Measurements from ENCODE around the gene GCGR. TPM values are rescaled to one million over a fixed set of nuclear protein-coding genes. Genes with fewer than 3 reads are reported as not detected.

GCGR gene
- total and polyA plus RNA-seq, 2 of the 13 experiments (the other 11 are each of a cell fraction or from before 2014, with no cell fraction given) = 0.04 to 0.13 TPM

GRCh38 chr17:81833160-81833920 is 29.4 kb downstream of the GCGR start, which contains the start of gene MCRIP1 (continued):
- TF ChIP-seq ZNF646 (CRISPR knock-in tag; IDR thresholded peaks at IDR 0.05) (no peak), ZNF780A (CRISPR knock-in tag; IDR thresholded peaks at IDR 0.05) (peak; percentile 71; the same call in 1 of the 2 replicates), ZMYM2 (CRISPR knock-in tag; IDR thresholded peaks at IDR 0.05) (no peak), TCF7 (IDR thresholded peaks at IDR 0.05; ENCODE audit: low read depth) (peak; percentile 52), ZFYVE20 (CRISPR knock-in tag; IDR thresholded peaks at IDR 0.05; ENCODE audit: borderline replicate concordance, low read depth) (0 out of 2 replicates have a peak, but pooled peaks have one; percentile 89), DNMT3B (CRISPR knock-in tag; conservative IDR thresholded peaks at IDR 0.05) (no peak; the same call in 1 of the 2 replicates), ZNF30 (CRISPR knock-in tag; IDR thresholded peaks at IDR 0.05) (peak; percentile 97), NR2C2 (CRISPR knock-in tag; IDR thresholded peaks at IDR 0.05; ENCODE audit: borderline replicate concordance) (peak; percentile 94), NR2F2 (IDR thresholded peaks at IDR 0.05; ENCODE audit: borderline replicate concordance, low read depth) (peak; percentile 92), ZMYM3 (CRISPR knock-in tag; IDR thresholded peaks at IDR 0.05) (no peak), ZNF484 (CRISPR knock-in tag; IDR thresholded peaks at IDR 0.05; ENCODE audit: borderline replicate concordance, low read depth) (no peak; the same call in 1 of the 2 replicates), ELF1 (CRISPR knock-in tag; IDR thresholded peaks at IDR 0.05) (0 out of 2 replicates have a peak, but pooled peaks have one; percentile 24), KMT2B (CRISPR knock-in tag; IDR thresholded peaks at IDR 0.05) (peak; percentile 23; the same call in 1 of the 2 replicates)
- TF ChIP-seq, protein P1, sequence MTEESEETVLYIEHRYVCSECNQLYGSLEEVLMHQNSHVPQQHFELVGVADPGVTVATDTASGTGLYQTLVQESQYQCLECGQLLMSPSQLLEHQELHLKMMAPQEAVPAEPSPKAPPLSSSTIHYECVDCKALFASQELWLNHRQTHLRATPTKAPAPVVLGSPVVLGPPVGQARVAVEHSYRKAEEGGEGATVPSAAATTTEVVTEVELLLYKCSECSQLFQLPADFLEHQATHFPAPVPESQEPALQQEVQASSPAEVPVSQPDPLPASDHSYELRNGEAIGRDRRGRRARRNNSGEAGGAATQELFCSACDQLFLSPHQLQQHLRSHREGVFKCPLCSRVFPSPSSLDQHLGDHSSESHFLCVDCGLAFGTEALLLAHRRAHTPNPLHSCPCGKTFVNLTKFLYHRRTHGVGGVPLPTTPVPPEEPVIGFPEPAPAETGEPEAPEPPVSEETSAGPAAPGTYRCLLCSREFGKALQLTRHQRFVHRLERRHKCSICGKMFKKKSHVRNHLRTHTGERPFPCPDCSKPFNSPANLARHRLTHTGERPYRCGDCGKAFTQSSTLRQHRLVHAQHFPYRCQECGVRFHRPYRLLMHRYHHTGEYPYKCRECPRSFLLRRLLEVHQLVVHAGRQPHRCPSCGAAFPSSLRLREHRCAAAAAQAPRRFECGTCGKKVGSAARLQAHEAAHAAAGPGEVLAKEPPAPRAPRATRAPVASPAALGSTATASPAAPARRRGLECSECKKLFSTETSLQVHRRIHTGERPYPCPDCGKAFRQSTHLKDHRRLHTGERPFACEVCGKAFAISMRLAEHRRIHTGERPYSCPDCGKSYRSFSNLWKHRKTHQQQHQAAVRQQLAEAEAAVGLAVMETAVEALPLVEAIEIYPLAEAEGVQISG (CRISPR knock-in tag; IDR thresholded peaks at IDR 0.05) = peak; percentile 80
- TF ChIP-seq, protein P2, sequence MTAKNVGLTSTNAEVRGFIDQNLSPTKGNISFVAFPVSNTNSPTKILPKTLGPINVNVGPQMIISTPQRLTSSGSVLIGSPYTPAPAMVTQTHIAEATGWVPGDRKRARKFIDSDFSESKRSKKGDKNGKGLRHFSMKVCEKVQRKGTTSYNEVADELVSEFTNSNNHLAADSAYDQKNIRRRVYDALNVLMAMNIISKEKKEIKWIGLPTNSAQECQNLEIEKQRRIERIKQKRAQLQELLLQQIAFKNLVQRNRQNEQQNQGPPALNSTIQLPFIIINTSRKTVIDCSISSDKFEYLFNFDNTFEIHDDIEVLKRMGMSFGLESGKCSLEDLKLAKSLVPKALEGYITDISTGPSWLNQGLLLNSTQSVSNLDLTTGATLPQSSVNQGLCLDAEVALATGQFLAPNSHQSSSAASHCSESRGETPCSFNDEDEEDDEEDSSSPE (CRISPR knock-in tag; IDR thresholded peaks at IDR 0.05) = peak; percentile 79
- TF ChIP-seq, protein P3, sequence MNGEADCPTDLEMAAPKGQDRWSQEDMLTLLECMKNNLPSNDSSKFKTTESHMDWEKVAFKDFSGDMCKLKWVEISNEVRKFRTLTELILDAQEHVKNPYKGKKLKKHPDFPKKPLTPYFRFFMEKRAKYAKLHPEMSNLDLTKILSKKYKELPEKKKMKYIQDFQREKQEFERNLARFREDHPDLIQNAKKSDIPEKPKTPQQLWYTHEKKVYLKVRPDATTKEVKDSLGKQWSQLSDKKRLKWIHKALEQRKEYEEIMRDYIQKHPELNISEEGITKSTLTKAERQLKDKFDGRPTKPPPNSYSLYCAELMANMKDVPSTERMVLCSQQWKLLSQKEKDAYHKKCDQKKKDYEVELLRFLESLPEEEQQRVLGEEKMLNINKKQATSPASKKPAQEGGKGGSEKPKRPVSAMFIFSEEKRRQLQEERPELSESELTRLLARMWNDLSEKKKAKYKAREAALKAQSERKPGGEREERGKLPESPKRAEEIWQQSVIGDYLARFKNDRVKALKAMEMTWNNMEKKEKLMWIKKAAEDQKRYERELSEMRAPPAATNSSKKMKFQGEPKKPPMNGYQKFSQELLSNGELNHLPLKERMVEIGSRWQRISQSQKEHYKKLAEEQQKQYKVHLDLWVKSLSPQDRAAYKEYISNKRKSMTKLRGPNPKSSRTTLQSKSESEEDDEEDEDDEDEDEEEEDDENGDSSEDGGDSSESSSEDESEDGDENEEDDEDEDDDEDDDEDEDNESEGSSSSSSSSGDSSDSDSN (CRISPR knock-in tag; IDR thresholded peaks at IDR 0.05) = peak; percentile 59; the same call in 1 of the 2 replicates

Measured in HepG2 (cell line).